Type B pancreatic cell (in vitro differentiated cells): Measurements from ENCODE around the gene CENPT. TPM values are rescaled to one million over a fixed set of nuclear protein-coding genes. Genes with fewer than 3 reads are reported as not detected.

Source experiments
- DNase-seq: peaks from one replicate; pipeline ENCODE4 v3.0.0; 2021; ENCODE audit warnings: mixed read lengths; ENCODE audit not compliant: unreplicated experiment; ENCODE audit errors: extremely low spot score
- H3K27ac Mint-ChIP-seq: 2 replicates; pipeline ENCODE4 v1.8.0; 2021; ENCODE audit warnings: mild to moderate bottlenecking, mixed read lengths
- H3K27me3 Mint-ChIP-seq: 2 replicates; pipeline ENCODE4 v1.8.0; 2021; ENCODE audit warnings: mixed read lengths
- H3K36me3 Mint-ChIP-seq: 2 replicates; pipeline ENCODE4 v1.8.0; 2021; ENCODE audit warnings: mixed read lengths
- H3K4me1 Mint-ChIP-seq: one replicate; pipeline ENCODE4 v1.8.0; 2021; ENCODE audit warnings: mixed read lengths; ENCODE audit not compliant: unreplicated experiment
- H3K4me3 Mint-ChIP-seq: 2 replicates; pipeline ENCODE4 v1.8.0; 2021; ENCODE audit warnings: mild to moderate bottlenecking, mixed read lengths
- H3K9me3 Mint-ChIP-seq: 2 replicates; pipeline ENCODE4 v1.8.0; 2021; ENCODE audit warnings: mixed read lengths
- long read RNA-seq: library from polyadenylated mRNA; unstranded; transcript quantifications from one replicate; pipeline ENCODE4 v2.0.0, GENCODE V29; 2020
- total RNA-seq: library from RNA; stranded (reverse); gene quantifications from 2 replicates; pipeline ENCODE4 v1.2.1, GENCODE V29; 2021; ENCODE audit warnings: low replicate concordance
- TF ChIP-seq, protein P1 (sequence below): fragments of 200-600 bp; sonication (generic); conservative IDR thresholded peaks from 2 replicates; pipeline ENCODE4 v1.5.0; 2021; ENCODE audit warnings: antibody characterized with exemption, mild to moderate bottlenecking

Gene CENPT, protein sequence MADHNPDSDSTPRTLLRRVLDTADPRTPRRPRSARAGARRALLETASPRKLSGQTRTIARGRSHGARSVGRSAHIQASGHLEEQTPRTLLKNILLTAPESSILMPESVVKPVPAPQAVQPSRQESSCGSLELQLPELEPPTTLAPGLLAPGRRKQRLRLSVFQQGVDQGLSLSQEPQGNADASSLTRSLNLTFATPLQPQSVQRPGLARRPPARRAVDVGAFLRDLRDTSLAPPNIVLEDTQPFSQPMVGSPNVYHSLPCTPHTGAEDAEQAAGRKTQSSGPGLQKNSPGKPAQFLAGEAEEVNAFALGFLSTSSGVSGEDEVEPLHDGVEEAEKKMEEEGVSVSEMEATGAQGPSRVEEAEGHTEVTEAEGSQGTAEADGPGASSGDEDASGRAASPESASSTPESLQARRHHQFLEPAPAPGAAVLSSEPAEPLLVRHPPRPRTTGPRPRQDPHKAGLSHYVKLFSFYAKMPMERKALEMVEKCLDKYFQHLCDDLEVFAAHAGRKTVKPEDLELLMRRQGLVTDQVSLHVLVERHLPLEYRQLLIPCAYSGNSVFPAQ
- total RNA-seq, result 67.6 and 74.2 TPM in 2 replicates
- long read RNA-seq, partial matches to known transcripts, result 1 of 5 reads
- long read RNA-seq, other reads (novel, unspliced or antisense), result 4 of 5 reads

DNA sequence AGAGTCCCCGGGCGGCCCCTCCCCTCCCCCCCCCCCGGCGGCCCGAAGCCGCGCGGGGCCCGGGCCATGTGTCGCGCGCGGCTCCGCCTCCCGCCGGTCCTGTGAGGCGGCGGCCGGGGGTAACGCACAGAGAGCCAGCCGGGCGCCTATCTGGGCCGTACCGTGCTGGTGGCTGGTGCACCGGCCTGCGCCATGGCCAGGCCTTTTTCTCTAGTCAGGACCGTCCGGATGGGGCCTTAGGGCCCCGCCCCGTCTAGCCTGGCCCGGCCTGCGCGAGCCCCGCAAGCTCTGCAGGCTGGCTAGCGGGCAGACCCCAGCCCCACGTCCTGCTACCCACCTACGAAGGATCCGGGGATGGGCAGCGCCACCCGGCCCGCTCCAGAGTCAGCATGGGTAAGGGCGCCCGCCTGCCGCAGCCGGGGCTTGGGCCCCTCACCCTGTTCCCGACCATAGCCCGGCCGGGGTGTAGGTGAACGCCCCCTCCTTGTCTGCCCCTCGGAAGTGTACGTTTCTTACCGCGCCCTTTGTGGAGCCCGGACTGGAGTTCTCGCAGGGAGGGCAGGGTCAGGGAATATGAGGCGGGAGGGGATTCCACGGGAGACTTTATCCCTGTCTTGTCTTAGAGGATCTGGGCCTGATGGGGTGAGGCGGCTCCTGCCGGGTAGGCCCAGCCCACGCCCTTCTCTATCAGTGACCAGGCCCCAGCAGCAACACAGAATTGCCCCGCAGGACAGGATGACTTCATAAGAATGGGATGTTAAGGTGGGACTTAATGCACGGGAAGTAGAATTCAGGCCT, at the start of gene CENPT:
TSS of gene CENPT (minus strand) at position 630 of the 798 bp plus-strand sequence. CDS start 13,834 bp downstream, outside the sequence.
- Mint-ChIP-seq H3K27me3 (no peaks in the 10 kb centered on the region), H3K4me3 (peak within 1 kb of the TSS; percentile 96), H3K36me3 (peaks cover 3% of the 10 kb centered on the region), H3K4me1 (peaks cover 36% of the 10 kb centered on the region), H3K9me3 (no peaks in the 10 kb centered on the region), H3K27ac (peak within 1 kb of the TSS; percentile 99)
- peak; percentile 73 for DNase-seq
- TF ChIP-seq, protein P1, sequence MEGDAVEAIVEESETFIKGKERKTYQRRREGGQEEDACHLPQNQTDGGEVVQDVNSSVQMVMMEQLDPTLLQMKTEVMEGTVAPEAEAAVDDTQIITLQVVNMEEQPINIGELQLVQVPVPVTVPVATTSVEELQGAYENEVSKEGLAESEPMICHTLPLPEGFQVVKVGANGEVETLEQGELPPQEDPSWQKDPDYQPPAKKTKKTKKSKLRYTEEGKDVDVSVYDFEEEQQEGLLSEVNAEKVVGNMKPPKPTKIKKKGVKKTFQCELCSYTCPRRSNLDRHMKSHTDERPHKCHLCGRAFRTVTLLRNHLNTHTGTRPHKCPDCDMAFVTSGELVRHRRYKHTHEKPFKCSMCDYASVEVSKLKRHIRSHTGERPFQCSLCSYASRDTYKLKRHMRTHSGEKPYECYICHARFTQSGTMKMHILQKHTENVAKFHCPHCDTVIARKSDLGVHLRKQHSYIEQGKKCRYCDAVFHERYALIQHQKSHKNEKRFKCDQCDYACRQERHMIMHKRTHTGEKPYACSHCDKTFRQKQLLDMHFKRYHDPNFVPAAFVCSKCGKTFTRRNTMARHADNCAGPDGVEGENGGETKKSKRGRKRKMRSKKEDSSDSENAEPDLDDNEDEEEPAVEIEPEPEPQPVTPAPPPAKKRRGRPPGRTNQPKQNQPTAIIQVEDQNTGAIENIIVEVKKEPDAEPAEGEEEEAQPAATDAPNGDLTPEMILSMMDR, result no peak

DNA sequence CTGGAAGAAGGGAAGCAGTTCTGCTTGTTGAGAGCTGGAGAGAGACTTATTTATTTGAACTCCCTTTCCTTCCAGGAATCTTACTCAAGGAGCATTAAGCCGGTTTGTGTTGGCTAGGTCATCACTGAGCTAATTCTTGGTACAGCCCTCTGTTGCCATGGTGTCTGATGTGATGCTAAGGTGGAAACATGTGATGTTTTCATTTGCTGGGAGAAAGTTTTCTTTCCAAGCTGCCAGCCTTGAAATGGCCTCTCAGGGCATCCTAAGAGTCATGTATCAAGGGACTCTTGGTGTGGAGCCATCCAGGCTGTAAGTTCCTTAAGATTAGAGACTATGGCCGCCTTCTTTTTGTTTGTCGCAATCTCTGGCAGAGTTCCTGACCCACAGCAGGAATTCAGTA, 49.7 kb upstream of the CENPT start:
- H3K36me3 Mint-ChIP-seq, result no peaks in the 10 kb centered on the region
- DNase-seq, result no peak
- H3K4me3 Mint-ChIP-seq, result no peak overlapping the region
- no peaks in the 10 kb centered on the region for H3K27me3 Mint-ChIP-seq
- peak overlapping the region; percentile 2 for H3K27ac Mint-ChIP-seq
- H3K4me1 Mint-ChIP-seq, result peaks cover 26% of the 10 kb centered on the region
- no peaks in the 10 kb centered on the region for H3K9me3 Mint-ChIP-seq
- TF ChIP-seq, protein P1, result no peak

DNA sequence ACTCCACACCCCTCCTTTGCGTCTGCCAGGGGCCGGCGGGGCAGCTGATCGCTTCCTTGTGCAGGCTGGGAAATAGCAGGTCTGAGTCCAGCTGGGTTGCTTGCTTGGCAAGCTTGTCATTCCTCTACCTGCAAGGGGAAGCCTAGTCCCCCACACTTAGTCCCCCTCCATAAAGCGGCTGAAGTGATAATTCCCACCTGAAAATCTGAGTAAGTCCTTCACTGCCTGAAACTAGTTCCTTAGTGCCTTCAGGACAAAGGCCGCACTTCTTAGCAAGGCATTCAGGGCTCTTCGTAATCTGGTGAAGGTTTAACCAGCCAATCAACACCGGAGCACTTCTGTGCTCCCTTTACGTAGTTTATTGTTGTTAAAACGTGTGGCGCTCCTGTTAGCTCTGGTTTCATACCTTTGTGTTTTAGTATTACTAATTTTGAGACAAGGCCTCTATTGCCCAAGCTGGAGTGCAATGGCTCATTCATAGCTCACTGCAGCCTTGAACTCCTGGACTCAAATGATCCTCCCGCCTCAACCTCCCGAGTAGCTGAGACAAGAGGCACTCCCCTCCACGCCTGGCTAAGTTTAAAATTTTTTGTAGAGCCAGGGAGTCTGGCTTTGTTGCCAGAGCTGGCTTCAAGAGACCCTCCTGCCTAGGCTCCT, 46.4 kb upstream of the CENPT start:
- H3K27ac Mint-ChIP-seq, result peak overlapping the region; percentile 99
- peaks cover 26% of the 10 kb centered on the region for H3K4me1 Mint-ChIP-seq
- H3K4me3 Mint-ChIP-seq, result peak overlapping the region; percentile 97
- H3K27me3 Mint-ChIP-seq, result no peaks in the 10 kb centered on the region
- no peaks in the 10 kb centered on the region for H3K9me3 Mint-ChIP-seq
- no peaks in the 10 kb centered on the region for H3K36me3 Mint-ChIP-seq
- TF ChIP-seq, protein P1, result no peak
- DNase-seq, result no peak

DNA sequence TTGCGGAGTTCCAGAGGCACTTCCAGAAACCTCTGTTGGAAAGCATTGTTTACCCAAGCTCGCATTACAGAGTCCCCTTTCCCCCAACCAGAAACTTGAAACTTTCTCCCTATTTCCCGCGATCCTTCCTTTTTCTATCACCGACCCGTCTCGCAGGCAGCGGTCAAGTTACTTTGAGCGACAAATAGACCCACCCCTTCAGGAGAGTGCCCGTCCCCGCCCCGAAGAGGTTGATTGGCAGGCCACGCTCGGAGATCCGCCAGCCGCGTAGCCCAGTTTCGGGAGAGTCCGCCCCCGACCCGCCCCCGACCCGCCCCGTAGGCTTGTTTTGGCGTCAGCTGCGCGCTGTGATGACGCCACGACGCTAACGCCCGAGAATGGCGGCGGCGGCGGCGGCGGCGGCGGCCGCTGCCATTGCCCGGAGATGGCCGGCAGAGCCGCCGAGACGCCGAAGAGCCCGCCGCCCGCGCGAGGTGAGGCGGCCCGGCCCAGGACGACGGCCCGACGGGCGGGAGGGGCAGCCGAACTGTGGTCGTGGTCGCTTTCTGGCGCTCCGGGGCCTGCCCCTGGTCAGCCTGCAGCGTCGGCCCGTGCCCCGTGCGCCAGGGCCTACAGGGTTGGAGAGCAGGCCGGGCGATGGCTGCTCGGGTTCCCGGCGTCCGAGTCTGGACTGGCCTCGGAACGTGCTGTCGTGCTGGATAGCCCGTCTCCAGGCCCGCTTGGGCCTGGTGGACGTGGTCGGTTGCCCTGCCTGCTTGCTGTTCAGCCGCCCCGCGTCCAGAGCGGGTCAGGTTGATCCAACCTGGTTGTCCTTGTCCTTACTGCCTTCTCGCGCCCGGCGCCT, 45.6 kb upstream of the CENPT start, which contains the start of gene PSKH1:
TSS of gene PSKH1 (plus strand) at position 356 of the 844 bp plus-strand sequence. CDS start 15,496 bp downstream, outside the sequence.
- peak within 1 kb of the TSS; percentile 99 for H3K27ac Mint-ChIP-seq
- no peaks in the 10 kb centered on the region for H3K27me3 Mint-ChIP-seq
- H3K36me3 Mint-ChIP-seq, result no peaks in the 10 kb centered on the region
- TF ChIP-seq, protein P1, result no peak
- H3K4me3 Mint-ChIP-seq, result peak within 1 kb of the TSS; percentile 97
- DNase-seq, result peak; percentile 96
- no peaks in the 10 kb centered on the region for H3K9me3 Mint-ChIP-seq
- H3K4me1 Mint-ChIP-seq, result peaks cover 26% of the 10 kb centered on the region
